Activated naive CD8-positive, alpha-beta T cell (primary cell): ENCODE results near the gene ASB1.

ENCODE experiments used
- H3K27ac Mint-ChIP-seq: one replicate; pipeline ENCODE4 v1.8.0; 2021; ENCODE audit warnings: mixed read lengths
- H3K27me3 Mint-ChIP-seq: one replicate; pipeline ENCODE4 v1.8.0; 2021; ENCODE audit warnings: mixed read lengths
- H3K36me3 Mint-ChIP-seq: one replicate; pipeline ENCODE4 v1.8.0; 2021; ENCODE audit warnings: mixed read lengths
- H3K4me1 Mint-ChIP-seq: one replicate; pipeline ENCODE4 v1.8.0; 2021; ENCODE audit warnings: low read depth, mixed read lengths
- H3K4me3 Mint-ChIP-seq: one replicate; pipeline ENCODE4 v1.8.0; 2021; ENCODE audit warnings: mild to moderate bottlenecking, mixed read lengths
- H3K9me3 Mint-ChIP-seq: one replicate; pipeline ENCODE4 v1.8.0; 2021; ENCODE audit warnings: low read depth, mixed read lengths

Gene ASB1

GRCh38 chr2:238476258-238476657 lies 49.5 kb downstream of the ASB1 start:
- peaks cover 35% of the 10 kb centered on the region for H3K36me3 Mint-ChIP-seq
- no peaks in the 10 kb centered on the region for H3K4me1 Mint-ChIP-seq
- peaks cover 37% of the 10 kb centered on the region for H3K9me3 Mint-ChIP-seq
- no peaks in the 10 kb centered on the region for H3K27me3 Mint-ChIP-seq
- H3K27ac Mint-ChIP-seq = no peak overlapping the region
- no peak overlapping the region for H3K4me3 Mint-ChIP-seq

GRCh38 chr2:238478216-238478615 lies 51.5 kb downstream of the ASB1 start:
- Mint-ChIP-seq H3K27me3 (no peaks in the 10 kb centered on the region), H3K4me1 (no peaks in the 10 kb centered on the region), H3K4me3 (no peak overlapping the region), H3K27ac (no peak overlapping the region), H3K9me3 (peaks cover 25% of the 10 kb centered on the region), H3K36me3 (peaks cover 22% of the 10 kb centered on the region)

- H3K27ac Mint-ChIP-seq = no peak overlapping the region
- H3K36me3 Mint-ChIP-seq = peaks cover 20% of the 10 kb centered on the region
- H3K27me3 Mint-ChIP-seq = no peaks in the 10 kb centered on the region
- H3K9me3 Mint-ChIP-seq = peaks cover 16% of the 10 kb centered on the region
- H3K4me3 Mint-ChIP-seq = no peak overlapping the region
- no peaks in the 10 kb centered on the region for H3K4me1 Mint-ChIP-seq
Measured at GRCh38 chr2:238479847-238480246, 53.1 kb downstream of the ASB1 start.

GRCh38 chr2:238483021-238483420 lies 56.3 kb downstream of the ASB1 start:
- Mint-ChIP-seq H3K27me3 (no peaks in the 10 kb centered on the region), H3K27ac (no peak overlapping the region), H3K36me3 (peaks cover 16% of the 10 kb centered on the region), H3K4me3 (no peak overlapping the region), H3K9me3 (peaks cover 15% of the 10 kb centered on the region), H3K4me1 (no peaks in the 10 kb centered on the region)

- Mint-ChIP-seq H3K27ac (no peak overlapping the region), H3K36me3 (peaks cover 11% of the 10 kb centered on the region), H3K27me3 (no peaks in the 10 kb centered on the region), H3K4me1 (no peaks in the 10 kb centered on the region), H3K9me3 (peaks cover 12% of the 10 kb centered on the region), H3K4me3 (no peak overlapping the region)
Measured at GRCh38 chr2:238483656-238484055, 56.9 kb downstream of the ASB1 start.

GRCh38 chr2:238484522-238485452 lies 58.1 kb downstream of the ASB1 start:
- Mint-ChIP-seq H3K9me3 (peaks cover 12% of the 10 kb centered on the region), H3K36me3 (peaks cover 9% of the 10 kb centered on the region), H3K27me3 (no peaks in the 10 kb centered on the region), H3K4me1 (no peaks in the 10 kb centered on the region), H3K27ac (no peak overlapping the region), H3K4me3 (no peak overlapping the region)

- Mint-ChIP-seq H3K4me3 (no peak overlapping the region), H3K9me3 (peaks cover 3% of the 10 kb centered on the region), H3K27me3 (no peaks in the 10 kb centered on the region), H3K4me1 (no peaks in the 10 kb centered on the region), H3K27ac (no peak overlapping the region), H3K36me3 (no peaks in the 10 kb centered on the region)
Measured at GRCh38 chr2:238486123-238486848, 59.6 kb downstream of the ASB1 start.

GRCh38 chr2:238487134-238487533 lies 60.4 kb downstream of the ASB1 start:
- Mint-ChIP-seq H3K27ac (no peak overlapping the region), H3K36me3 (no peaks in the 10 kb centered on the region), H3K4me3 (no peak overlapping the region), H3K4me1 (peaks cover 2% of the 10 kb centered on the region), H3K9me3 (no peaks in the 10 kb centered on the region), H3K27me3 (no peaks in the 10 kb centered on the region)

- Mint-ChIP-seq H3K27ac (no peak overlapping the region), H3K27me3 (no peaks in the 10 kb centered on the region), H3K36me3 (no peaks in the 10 kb centered on the region), H3K9me3 (no peaks in the 10 kb centered on the region), H3K4me1 (peaks cover 8% of the 10 kb centered on the region), H3K4me3 (no peak overlapping the region)
Measured at GRCh38 chr2:238487652-238488346, 61.1 kb downstream of the ASB1 start.

- Mint-ChIP-seq H3K9me3 (no peaks in the 10 kb centered on the region), H3K4me1 (peaks cover 13% of the 10 kb centered on the region), H3K27me3 (no peaks in the 10 kb centered on the region), H3K4me3 (no peak overlapping the region), H3K27ac (no peak overlapping the region), H3K36me3 (no peaks in the 10 kb centered on the region)
Measured at GRCh38 chr2:238488347-238488826, 61.7 kb downstream of the ASB1 start.

GRCh38 chr2:238489431-238489830 lies 62.7 kb downstream of the ASB1 start:
- Mint-ChIP-seq H3K27ac (no peak overlapping the region), H3K4me3 (no peak overlapping the region), H3K9me3 (no peaks in the 10 kb centered on the region), H3K27me3 (no peaks in the 10 kb centered on the region), H3K36me3 (no peaks in the 10 kb centered on the region), H3K4me1 (peaks cover 24% of the 10 kb centered on the region)

GRCh38 chr2:238489896-238490295 lies 63.2 kb downstream of the ASB1 start:
- no peaks in the 10 kb centered on the region for H3K9me3 Mint-ChIP-seq
- no peak overlapping the region for H3K4me3 Mint-ChIP-seq
- no peaks in the 10 kb centered on the region for H3K36me3 Mint-ChIP-seq
- H3K27me3 Mint-ChIP-seq = no peaks in the 10 kb centered on the region
- no peak overlapping the region for H3K27ac Mint-ChIP-seq
- peaks cover 29% of the 10 kb centered on the region for H3K4me1 Mint-ChIP-seq

- no peaks in the 10 kb centered on the region for H3K27me3 Mint-ChIP-seq
- H3K9me3 Mint-ChIP-seq = no peaks in the 10 kb centered on the region
- peak overlapping the region; percentile 3 for H3K27ac Mint-ChIP-seq
- H3K36me3 Mint-ChIP-seq = no peaks in the 10 kb centered on the region
- H3K4me1 Mint-ChIP-seq = peaks cover 36% of the 10 kb centered on the region
- H3K4me3 Mint-ChIP-seq = no peak overlapping the region
Measured at GRCh38 chr2:238492840-238493239, 66.1 kb downstream of the ASB1 start.

- no peak overlapping the region for H3K4me3 Mint-ChIP-seq
- no peaks in the 10 kb centered on the region for H3K36me3 Mint-ChIP-seq
- no peaks in the 10 kb centered on the region for H3K27me3 Mint-ChIP-seq
- H3K4me1 Mint-ChIP-seq = peaks cover 36% of the 10 kb centered on the region
- H3K9me3 Mint-ChIP-seq = no peaks in the 10 kb centered on the region
- peak overlapping the region; percentile 87 for H3K27ac Mint-ChIP-seq
Measured at GRCh38 chr2:238493411-238493810, 66.7 kb downstream of the ASB1 start.
